ENCODE results near the gene OSBPL2.
A peak's percentile ranks its signal among the peaks of the same experiment; 100 is the strongest.

The OSBPL2 gene

GRCh38 chr20:62300319-62300718, 62.0 kb downstream of the OSBPL2 start:
- POLR2A ChIA-PET = no interaction called here
- peaks cover 0 to 55% of the 10 kb centered on the region in 2 experiments; a peak in 1 of 3 replicates for H3K36me3 ChIP-seq (ENCODE audit: control insufficient read depth in 2 of 2, insufficient read depth in 1 of 2, low read length in 2 of 2)
- no peaks in the 10 kb centered on the region for H3K9me3 ChIP-seq (ENCODE audit: control insufficient read depth, insufficient read depth, low read depth, low read length)
- no peak overlapping the region for H3K27ac ChIP-seq (ENCODE audit: extremely low read depth, low read depth, low read length)
- CTCF ChIA-PET = interaction anchor here (0.6 to 3.0 kb wide), 11 partner anchors 69 to 507 kb away, joined by 3 to 32 read pairs (median 3); no protein-coding TSS in a partner anchor
- H3K4me3 ChIP-seq (ENCODE audit: low read depth, low read length) = no peak overlapping the region
- TF ChIP-seq, protein P1, sequence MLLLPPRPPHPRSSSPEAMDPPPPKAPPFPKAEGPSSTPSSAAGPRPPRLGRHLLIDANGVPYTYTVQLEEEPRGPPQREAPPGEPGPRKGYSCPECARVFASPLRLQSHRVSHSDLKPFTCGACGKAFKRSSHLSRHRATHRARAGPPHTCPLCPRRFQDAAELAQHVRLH (tag by site-specific recombination; IDR thresholded peaks at IDR 0.05) = no peak
- no peak for TF ChIP-seq ZNF600 (tag by site-specific recombination; IDR thresholded peaks at IDR 0.05)
- TF ChIP-seq ZNF555 (tag by site-specific recombination; conservative IDR thresholded peaks at IDR 0.05) = no peak
- TF ChIP-seq TCF7L2 (IDR thresholded peaks at IDR 0.05; ENCODE audit: borderline replicate concordance, low read depth, low read length) = no peak
- TF ChIP-seq, protein P2, sequence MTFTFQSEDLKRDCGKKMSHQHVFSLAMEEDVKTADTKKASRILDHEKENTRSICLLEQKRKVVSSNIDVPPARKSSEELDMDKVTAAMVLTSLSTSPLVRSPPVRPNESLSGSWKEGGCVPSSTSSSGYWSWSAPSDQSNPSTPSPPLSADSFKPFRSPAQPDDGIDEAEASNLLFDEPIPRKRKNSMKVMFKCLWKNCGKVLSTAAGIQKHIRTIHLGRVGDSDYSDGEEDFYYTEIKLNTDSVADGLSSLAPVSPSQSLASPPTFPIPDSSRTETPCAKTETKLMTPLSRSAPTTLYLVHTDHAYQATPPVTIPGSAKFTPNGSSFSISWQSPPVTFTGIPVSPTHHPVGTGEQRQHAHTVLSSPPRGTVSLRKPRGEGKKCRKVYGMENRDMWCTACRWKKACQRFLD (tag by site-specific recombination; IDR thresholded peaks at IDR 0.05) = no peak
- TF ChIP-seq OSR2 (tag by site-specific recombination; IDR thresholded peaks at IDR 0.05) = no peak
- no peak for TF ChIP-seq ZSCAN18 (tag by site-specific recombination; IDR thresholded peaks at IDR 0.05)
- TF ChIP-seq, protein P3, sequence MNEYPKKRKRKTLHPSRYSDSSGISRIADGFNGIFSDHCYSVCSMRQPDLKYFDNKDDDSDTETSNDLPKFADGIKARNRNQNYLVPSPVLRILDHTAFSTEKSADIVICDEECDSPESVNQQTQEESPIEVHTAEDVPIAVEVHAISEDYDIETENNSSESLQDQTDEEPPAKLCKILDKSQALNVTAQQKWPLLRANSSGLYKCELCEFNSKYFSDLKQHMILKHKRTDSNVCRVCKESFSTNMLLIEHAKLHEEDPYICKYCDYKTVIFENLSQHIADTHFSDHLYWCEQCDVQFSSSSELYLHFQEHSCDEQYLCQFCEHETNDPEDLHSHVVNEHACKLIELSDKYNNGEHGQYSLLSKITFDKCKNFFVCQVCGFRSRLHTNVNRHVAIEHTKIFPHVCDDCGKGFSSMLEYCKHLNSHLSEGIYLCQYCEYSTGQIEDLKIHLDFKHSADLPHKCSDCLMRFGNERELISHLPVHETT (tag by site-specific recombination; IDR thresholded peaks at IDR 0.05) = no peak
- TF ChIP-seq, protein P4, sequence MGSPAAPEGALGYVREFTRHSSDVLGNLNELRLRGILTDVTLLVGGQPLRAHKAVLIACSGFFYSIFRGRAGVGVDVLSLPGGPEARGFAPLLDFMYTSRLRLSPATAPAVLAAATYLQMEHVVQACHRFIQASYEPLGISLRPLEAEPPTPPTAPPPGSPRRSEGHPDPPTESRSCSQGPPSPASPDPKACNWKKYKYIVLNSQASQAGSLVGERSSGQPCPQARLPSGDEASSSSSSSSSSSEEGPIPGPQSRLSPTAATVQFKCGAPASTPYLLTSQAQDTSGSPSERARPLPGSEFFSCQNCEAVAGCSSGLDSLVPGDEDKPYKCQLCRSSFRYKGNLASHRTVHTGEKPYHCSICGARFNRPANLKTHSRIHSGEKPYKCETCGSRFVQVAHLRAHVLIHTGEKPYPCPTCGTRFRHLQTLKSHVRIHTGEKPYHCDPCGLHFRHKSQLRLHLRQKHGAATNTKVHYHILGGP (tag by site-specific recombination; IDR thresholded peaks at IDR 0.05) = no peak
- no peak for TF ChIP-seq SP2 (tag by site-specific recombination; IDR thresholded peaks at IDR 0.05)
- peak; percentile 34 for TF ChIP-seq ZFHX2 (tag by site-specific recombination; conservative IDR thresholded peaks at IDR 0.05)
- no peak for TF ChIP-seq ZNF157 (tag by site-specific recombination; IDR thresholded peaks at IDR 0.05)
- TF ChIP-seq EGR2 (tag by site-specific recombination; IDR thresholded peaks at IDR 0.05; ENCODE audit: low read depth) = peak; percentile 64
- no peak for TF ChIP-seq ZNF133 (tag by site-specific recombination; IDR thresholded peaks at IDR 0.05)
- peaks cover 8% of the 10 kb centered on the region for H3K4me1 ChIP-seq (ENCODE audit: control insufficient read depth, insufficient read depth, low read length)

GRCh38 chr20:62301111-62301668, 62.9 kb downstream of the OSBPL2 start:
- POLR2A ChIA-PET = interaction anchor here (0.7 to 1.1 kb wide), 2 partner anchors 65 to 106 kb away, joined by 3 read pairs; no protein-coding TSS in a partner anchor
- Histone ChIP-seq H3K9me3 (ENCODE audit: control insufficient read depth, insufficient read depth, low read depth, low read length) (no peaks in the 10 kb centered on the region), H3K4me3 (ENCODE audit: low read depth, low read length) (no peak overlapping the region), H3K27ac (ENCODE audit: extremely low read depth, low read depth, low read length) (no peak overlapping the region), H3K36me3 (ENCODE audit: control insufficient read depth in 2 of 2, insufficient read depth in 1 of 2, low read length in 2 of 2) (peaks cover 0 to 55% of the 10 kb centered on the region in 2 experiments; a peak in 1 of 3 replicates), H3K4me1 (ENCODE audit: control insufficient read depth, insufficient read depth, low read length) (peaks cover 8% of the 10 kb centered on the region)
- TF ChIP-seq, protein P4 (tag by site-specific recombination; IDR thresholded peaks at IDR 0.05) = no peak
- no peak for TF ChIP-seq ZNF670 (tag by site-specific recombination; IDR thresholded peaks at IDR 0.05; ENCODE audit: low read depth)
- no peak for TF ChIP-seq ZNF776 (tag by site-specific recombination; IDR thresholded peaks at IDR 0.05; ENCODE audit: borderline replicate concordance)
- TF ChIP-seq ZNF658 (tag by site-specific recombination; IDR thresholded peaks at IDR 0.05) = no peak
- no peak for TF ChIP-seq ZNF600 (tag by site-specific recombination; IDR thresholded peaks at IDR 0.05)
- TF ChIP-seq, protein P5, sequence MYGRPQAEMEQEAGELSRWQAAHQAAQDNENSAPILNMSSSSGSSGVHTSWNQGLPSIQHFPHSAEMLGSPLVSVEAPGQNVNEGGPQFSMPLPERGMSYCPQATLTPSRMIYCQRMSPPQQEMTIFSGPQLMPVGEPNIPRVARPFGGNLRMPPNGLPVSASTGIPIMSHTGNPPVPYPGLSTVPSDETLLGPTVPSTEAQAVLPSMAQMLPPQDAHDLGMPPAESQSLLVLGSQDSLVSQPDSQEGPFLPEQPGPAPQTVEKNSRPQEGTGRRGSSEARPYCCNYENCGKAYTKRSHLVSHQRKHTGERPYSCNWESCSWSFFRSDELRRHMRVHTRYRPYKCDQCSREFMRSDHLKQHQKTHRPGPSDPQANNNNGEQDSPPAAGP (tag by site-specific recombination; IDR thresholded peaks at IDR 0.05) = no peak
- no peak for TF ChIP-seq SP3 (tag by site-specific recombination; IDR thresholded peaks at IDR 0.05)
- no peak for TF ChIP-seq TRIM28 (IDR thresholded peaks at IDR 0.05; ENCODE audit: borderline replicate concordance, low read length)
- TF ChIP-seq ZNF26 (tag by site-specific recombination; IDR thresholded peaks at IDR 0.05) = no peak
- no peak for TF ChIP-seq ZBTB26 (tag by site-specific recombination; optimal IDR thresholded peaks at IDR 0.05)
- TF ChIP-seq ZNF114 (tag by site-specific recombination; IDR thresholded peaks at IDR 0.05) = no peak
- CTCF ChIA-PET = interaction anchor here (0.6 to 3.0 kb wide), 12 partner anchors 63 to 620 kb away, joined by 3 to 32 read pairs (median 3); no protein-coding TSS in a partner anchor

Measured in HEK293 (cell line).